Endothelial cell of umbilical vein (primary cell): Measurements from ENCODE around the gene PDE1A.

ENCODE experiments used
- EZH2 ChIP-seq: IDR thresholded peaks from 2 replicates; pipeline ENCODE4 v1.6.1; 2012; ENCODE audit warnings: borderline replicate concordance, low read depth, mild to moderate bottlenecking, moderate library complexity, low read length, inconsistent platforms; ENCODE audit not compliant: severe bottlenecking
- FOS ChIP-seq: IDR thresholded peaks from 2 replicates; pipeline ENCODE4 v1.6.1; 2011; ENCODE audit warnings: mild to moderate bottlenecking, low read length, moderate library complexity, borderline replicate concordance; ENCODE audit not compliant: insufficient read depth
- GATA2 ChIP-seq: IDR thresholded peaks from 2 replicates; pipeline ENCODE4 v1.7.0; 2011; ENCODE audit warnings: low read depth, mild to moderate bottlenecking, moderate library complexity, mixed read lengths, low read length; ENCODE audit not compliant: insufficient read length, insufficient read depth
- JUN ChIP-seq: IDR thresholded peaks from 2 replicates; pipeline ENCODE4 v1.6.1; 2011; ENCODE audit warnings: borderline replicate concordance, low read depth; ENCODE audit not compliant: insufficient read length, insufficient read depth
- POLR2A ChIP-seq: IDR thresholded peaks from 2 replicates; pipeline ENCODE4 v1.6.1; 2012; ENCODE audit warnings: low read depth, mild to moderate bottlenecking, control low read depth, low read length
- POLR2AphosphoS5 ChIP-seq: IDR thresholded peaks from 2 replicates; pipeline ENCODE4 v1.6.1; 2012; ENCODE audit warnings: low read depth, mild to moderate bottlenecking, control low read depth, low read length, moderate library complexity; ENCODE audit not compliant: insufficient read depth
- TF ChIP-seq, protein P1 (sequence below), 2 donors: IDR thresholded peaks; 1 replicate in 1 of 2; 2 replicates in 1 of 2; pipeline ENCODE4 v1.5.1; 2011; ENCODE audit warnings: low read length in 2 of 2, mild to moderate bottlenecking in 2 of 2, moderate library complexity in 2 of 2, control low read depth in 1 of 2, inconsistent platforms in 1 of 2, low read depth in 1 of 2; ENCODE audit not compliant: insufficient read depth in 1 of 2; ENCODE audit errors: extremely low read depth in 1 of 2
- TF ChIP-seq, protein P2 (sequence below): IDR thresholded peaks from 2 replicates; pipeline ENCODE4 v1.6.1; 2011; ENCODE audit not compliant: insufficient read depth, insufficient read length

DNA sequence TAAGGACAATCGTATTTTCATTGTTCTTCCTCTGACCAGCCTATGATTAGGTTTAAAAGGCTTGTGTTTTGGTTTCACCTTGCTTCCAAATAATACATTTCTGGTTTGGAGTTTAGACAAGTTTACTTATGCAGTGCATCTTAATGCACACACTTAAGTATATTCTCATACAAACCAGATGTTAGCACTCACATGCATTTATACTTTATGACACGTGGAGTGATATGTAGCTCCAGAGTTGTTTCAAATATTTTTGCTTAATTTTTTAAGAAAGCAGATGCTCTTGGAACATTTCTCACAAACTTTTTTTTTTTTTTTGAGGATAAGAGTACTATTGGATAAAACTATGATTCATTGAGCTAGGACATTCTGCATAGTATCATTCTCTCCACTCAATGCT lies 109.9 kb downstream of the PDE1A start:
- TF ChIP-seq EZH2 (no peak), POLR2A (no peak), GATA2 (no peak), JUN (no peak), POLR2AphosphoS5 (no peak), FOS (no peak)
- TF ChIP-seq, protein P1, sequence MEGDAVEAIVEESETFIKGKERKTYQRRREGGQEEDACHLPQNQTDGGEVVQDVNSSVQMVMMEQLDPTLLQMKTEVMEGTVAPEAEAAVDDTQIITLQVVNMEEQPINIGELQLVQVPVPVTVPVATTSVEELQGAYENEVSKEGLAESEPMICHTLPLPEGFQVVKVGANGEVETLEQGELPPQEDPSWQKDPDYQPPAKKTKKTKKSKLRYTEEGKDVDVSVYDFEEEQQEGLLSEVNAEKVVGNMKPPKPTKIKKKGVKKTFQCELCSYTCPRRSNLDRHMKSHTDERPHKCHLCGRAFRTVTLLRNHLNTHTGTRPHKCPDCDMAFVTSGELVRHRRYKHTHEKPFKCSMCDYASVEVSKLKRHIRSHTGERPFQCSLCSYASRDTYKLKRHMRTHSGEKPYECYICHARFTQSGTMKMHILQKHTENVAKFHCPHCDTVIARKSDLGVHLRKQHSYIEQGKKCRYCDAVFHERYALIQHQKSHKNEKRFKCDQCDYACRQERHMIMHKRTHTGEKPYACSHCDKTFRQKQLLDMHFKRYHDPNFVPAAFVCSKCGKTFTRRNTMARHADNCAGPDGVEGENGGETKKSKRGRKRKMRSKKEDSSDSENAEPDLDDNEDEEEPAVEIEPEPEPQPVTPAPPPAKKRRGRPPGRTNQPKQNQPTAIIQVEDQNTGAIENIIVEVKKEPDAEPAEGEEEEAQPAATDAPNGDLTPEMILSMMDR (IDR thresholded peaks at IDR 0.05; ENCODE audit: extremely low read depth in 1 of 2, insufficient read depth in 1 of 2, low read depth in 1 of 2, low read length in 2 of 2): no peak
- TF ChIP-seq, protein P2, sequence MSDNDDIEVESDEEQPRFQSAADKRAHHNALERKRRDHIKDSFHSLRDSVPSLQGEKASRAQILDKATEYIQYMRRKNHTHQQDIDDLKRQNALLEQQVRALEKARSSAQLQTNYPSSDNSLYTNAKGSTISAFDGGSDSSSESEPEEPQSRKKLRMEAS: no peak
